Gastrocnemius medialis (tissue), 4 donors: Measurements from ENCODE around the gene KCND3. TPM values are rescaled to one million over a fixed set of nuclear protein-coding genes. Genes with fewer than 3 reads are reported as not detected.

Experiments used
- ATAC-seq, 2 donors: fragments of 150-250 bp; one replicate each; pipeline ENCODE4 v1.9.1; 2016
- DNase-seq, 2 donors: peaks; one replicate each; pipeline ENCODE4 v3.0.0-alpha.2; 2019
- H3K27ac ChIP-seq, 4 donors: fragments of 200-600 bp; sonication (generic); 1 replicate in 1 of 4; 2 replicates in 3 of 4; pipeline ENCODE4 v1.5.1; 2016 to 2018; ENCODE audit warnings: mild to moderate bottlenecking in 2 of 4, moderate library complexity in 1 of 4
- H3K27me3 ChIP-seq, 3 donors: fragments of 200-600 bp; sonication (generic) in 2 of 3; 1 replicate in 1 of 3; 2 replicates in 2 of 3; pipeline versions ENCODE4 v1.5.1 to v1.6.0; 2016 to 2019; ENCODE audit warnings: mild to moderate bottlenecking in 1 of 3, moderate library complexity in 1 of 3
- H3K36me3 ChIP-seq, 2 donors: fragments of 200-600 bp; sonication (generic) in 1 of 2; one replicate each; pipeline ENCODE4 v1.5.1; 2017 to 2018
- H3K4me1 ChIP-seq, 2 donors: fragments of 200-600 bp; sonication (generic) in 1 of 2; one replicate each; pipeline ENCODE4 v1.5.1; 2016 to 2017; ENCODE audit warnings: mild to moderate bottlenecking in 2 of 2
- H3K4me3 ChIP-seq, 4 donors: fragments of 200-600 bp; sonication (generic) in 3 of 4; 1 replicate in 1 of 4; 2 replicates in 3 of 4; pipeline ENCODE4 v1.5.1; 2016 to 2019; ENCODE audit warnings: mild to moderate bottlenecking in 2 of 4
- H3K9me3 ChIP-seq, 3 donors: fragments of 200-600 bp; sonication (generic) in 2 of 3; 1 replicate in 1 of 3; 2 replicates in 2 of 3; pipeline ENCODE4 v1.5.1; 2016 to 2019
- CTCF ChIP-seq, 5 experiments: fragments of 450-650 bp in 3 of 5; fragments of 200-600 bp in 2 of 5; sonication (generic) in 2 of 5; IDR thresholded peaks in 4 of 5; conservative IDR thresholded peaks in 1 of 5; 1 replicate in 4 of 5; 2 replicates in 1 of 5; pipeline ENCODE4 v1.5.1; 2016 to 2019; ENCODE audit warnings: antibody characterized with exemption in 5 of 5, mild to moderate bottlenecking in 3 of 5, moderate library complexity in 3 of 5
- POLR2A ChIP-seq, 2 donors: fragments of 450-650 bp; IDR thresholded peaks; one replicate each; pipeline ENCODE4 v1.6.1; 2017; ENCODE audit warnings: antibody characterized with exemption in 2 of 2, mild to moderate bottlenecking in 2 of 2, moderate library complexity in 2 of 2
- in situ Hi-C, 4 donors: fragments of 200-750 bp; cut with MboI; loops; one replicate each; pipeline versions ENCODE4 v1.15.0 to v1.8.0; 2017; ENCODE audit warnings: low sequenced_read_pairs in 4 of 4
- intact Hi-C: fragments of 100-400 bp; cut with DNase I; formaldehyde crosslinking; loops from one replicate; pipeline ENCODE4 v1.15.1; 2023; ENCODE audit warnings: low total_unique reads
- total RNA-seq, 4 donors: library from RNA; depleted of rRNA; stranded (reverse); fragments of >200 nt; gene quantifications; one replicate each; pipeline versions ENCODE4 v1.1.0 to v1.2.3, GENCODE V29; 2016

The KCND3 gene
- total RNA-seq, 4 donors from 2014 or later = 1.2 to 2.6 (median 1.5) TPM

GRCh38 chr1:111930356-111930755 lies 59.1 kb downstream of the KCND3 start:
- H3K9me3 ChIP-seq = no peaks in the 10 kb centered on the region
- in situ Hi-C loops = no loop called here
- no peaks in the 10 kb centered on the region for H3K27me3 ChIP-seq
- no peak overlapping the region for H3K4me3 ChIP-seq
- intact Hi-C loops = no loop called here
- no peak for DNase-seq
- H3K27ac ChIP-seq = no peak overlapping the region
- no peaks in the 10 kb centered on the region for H3K36me3 ChIP-seq
- ATAC-seq = no peak
- TF ChIP-seq POLR2A (IDR thresholded peaks at IDR 0.05) (no peak), CTCF (IDR thresholded peaks at IDR 0.05 in 4 of 5, conservative IDR thresholded peaks at IDR 0.05 in 1 of 5) (no peak)
- peaks cover 0 to 4% of the 10 kb centered on the region in 2 donors for H3K4me1 ChIP-seq

- Histone ChIP-seq H3K27ac (no peak overlapping the region), H3K27me3 (no peaks in the 10 kb centered on the region), H3K4me1 (peaks cover 0 to 4% of the 10 kb centered on the region in 2 donors), H3K9me3 (no peaks in the 10 kb centered on the region), H3K4me3 (no peak overlapping the region), H3K36me3 (no peaks in the 10 kb centered on the region)
- no peak for DNase-seq
- in situ Hi-C loops (no loop called here), intact Hi-C loops (no loop called here)
- TF ChIP-seq CTCF (IDR thresholded peaks at IDR 0.05 in 4 of 5, conservative IDR thresholded peaks at IDR 0.05 in 1 of 5) (no peak), POLR2A (IDR thresholded peaks at IDR 0.05) (no peak)
- ATAC-seq = no peak
Measured at GRCh38 chr1:111928531-111928930, 60.9 kb downstream of the KCND3 start.

- no peaks in the 10 kb centered on the region for H3K36me3 ChIP-seq
- TF ChIP-seq CTCF (IDR thresholded peaks at IDR 0.05 in 4 of 5, conservative IDR thresholded peaks at IDR 0.05 in 1 of 5) (no peak), POLR2A (IDR thresholded peaks at IDR 0.05) (no peak)
- intact Hi-C loops = no loop called here
Measured at GRCh38 chr1:111927652-111928051, 61.8 kb downstream of the KCND3 start.

GRCh38 chr1:111924786-111925185 lies 64.7 kb downstream of the KCND3 start:
- DNase-seq (no peak), ATAC-seq (no peak)
- no peak overlapping the region for H3K27ac ChIP-seq
- intact Hi-C loops (no loop called here), in situ Hi-C loops (no loop called here)
- H3K4me3 ChIP-seq = no peak overlapping the region
- TF ChIP-seq POLR2A (IDR thresholded peaks at IDR 0.05) = no peak
- TF ChIP-seq CTCF (IDR thresholded peaks at IDR 0.05 in 4 of 5, conservative IDR thresholded peaks at IDR 0.05 in 1 of 5) = no peak
- H3K36me3 ChIP-seq = no peaks in the 10 kb centered on the region
- peaks cover 12 to 17% of the 10 kb centered on the region in 2 donors for H3K4me1 ChIP-seq
- H3K27me3 ChIP-seq = no peaks in the 10 kb centered on the region
- H3K9me3 ChIP-seq = no peaks in the 10 kb centered on the region

More at GRCh38 chr1:111927652-111928051, 61.8 kb downstream of the KCND3 start:
- Histone ChIP-seq H3K4me1 (peaks cover 0 to 4% of the 10 kb centered on the region in 2 donors), H3K27me3 (no peaks in the 10 kb centered on the region), H3K27ac (no peak overlapping the region), H3K4me3 (no peak overlapping the region), H3K9me3 (no peaks in the 10 kb centered on the region)
- ATAC-seq (no peak), DNase-seq (no peak)
- in situ Hi-C loops = no loop called here

GRCh38 chr1:111923766-111924165 lies 65.7 kb downstream of the KCND3 start:
- Histone ChIP-seq H3K27ac (no peak overlapping the region), H3K9me3 (no peaks in the 10 kb centered on the region), H3K27me3 (no peaks in the 10 kb centered on the region), H3K4me3 (no peak overlapping the region), H3K4me1 (peaks cover 17 to 23% of the 10 kb centered on the region in 2 donors), H3K36me3 (no peaks in the 10 kb centered on the region)
- intact Hi-C loops = no loop called here
- no peak for ATAC-seq
- no peak for TF ChIP-seq CTCF (IDR thresholded peaks at IDR 0.05 in 4 of 5, conservative IDR thresholded peaks at IDR 0.05 in 1 of 5)
- no peak for TF ChIP-seq POLR2A (IDR thresholded peaks at IDR 0.05)
- in situ Hi-C loops = no loop called here
- no peak for DNase-seq
